Neural cell (in vitro differentiated cells): ENCODE measurements around the gene C1orf52. TPM values are rescaled to one million over a fixed set of nuclear protein-coding genes. Genes with fewer than 3 reads are reported as not detected.

Source experiments
- H2AFZ ChIP-seq: fragments of 200-600, 300-800 bp; sonication (generic), shearing (Covaris generic); 2 replicates; pipeline ENCODE4 v1.6.0; 2014; ENCODE audit warnings: low read depth, mild to moderate bottlenecking, antibody characterized with exemption, low read length, moderate library complexity
- H3F3A ChIP-seq: fragments of 200-600 bp; shearing (Covaris generic); 2 replicates; pipeline ENCODE4 v1.6.1; 2016; ENCODE audit warnings: mild to moderate bottlenecking, moderate library complexity, mixed read lengths, antibody characterized with exemption, low read length; ENCODE audit not compliant: insufficient read depth, poor library complexity, severe bottlenecking
- H3K27ac ChIP-seq: fragments of 200-600, 300-800 bp; sonication (generic), shearing (Covaris generic); 2 replicates; pipeline ENCODE4 v1.5.1; 2014; ENCODE audit warnings: mild to moderate bottlenecking, low read length, moderate library complexity
- H3K27me3 ChIP-seq: fragments of 300-800, 200-600 bp; sonication (generic), shearing (Covaris generic); 2 replicates; pipeline ENCODE4 v1.6.0; 2014; ENCODE audit warnings: mild to moderate bottlenecking, low read depth, low read length, moderate library complexity; ENCODE audit not compliant: insufficient read depth
- H3K36me3 ChIP-seq: fragments of 300-800, 200-600 bp; sonication (generic), shearing (Covaris generic); 2 replicates; pipeline ENCODE4 v1.5.1; 2014; ENCODE audit warnings: mild to moderate bottlenecking, antibody characterized with exemption, low read length, moderate library complexity; ENCODE audit not compliant: insufficient read depth
- H3K4me2 ChIP-seq: fragments of 300-800, 200-600 bp; sonication (generic), shearing (Covaris generic); 2 replicates; pipeline ENCODE4 v1.6.0; 2014; ENCODE audit warnings: mild to moderate bottlenecking, low read length
- H3K4me3 ChIP-seq: fragments of 300-800, 200-600 bp; sonication (generic), shearing (Covaris generic); 2 replicates; pipeline ENCODE4 v1.5.1; 2014; ENCODE audit warnings: mild to moderate bottlenecking, low read length, moderate library complexity
- H3K79me2 ChIP-seq: fragments of 200-600 bp; shearing (Covaris generic); replicated peaks from 2 replicates; pipeline ENCODE4 v1.6.0; 2014; ENCODE audit warnings: mild to moderate bottlenecking, low read length, moderate library complexity; ENCODE audit not compliant: insufficient read depth
- H3K9ac ChIP-seq: fragments of 300-800, 200-600 bp; sonication (generic), shearing (Covaris generic); 2 replicates; pipeline ENCODE4 v1.6.1; 2016; ENCODE audit warnings: mild to moderate bottlenecking, low read length, mixed read lengths
- H3K9me2 ChIP-seq: fragments of 200-600 bp; shearing (Covaris generic); 2 replicates; pipeline ENCODE4 v1.6.1; 2016; ENCODE audit warnings: mild to moderate bottlenecking, low read length, mixed read lengths; ENCODE audit not compliant: insufficient read depth
- H3K9me3 ChIP-seq: fragments of 200-600, 300-800 bp; sonication (generic), shearing (Covaris generic); 2 replicates; pipeline ENCODE4 v1.6.1; 2016; ENCODE audit warnings: mild to moderate bottlenecking, mixed run types, low read length, moderate library complexity, mixed read lengths
- H4K20me1 ChIP-seq: fragments of 200-600 bp; shearing (Covaris generic); 2 replicates; pipeline ENCODE4 v1.6.1; 2016; ENCODE audit warnings: mild to moderate bottlenecking, mixed run types; ENCODE audit not compliant: insufficient read depth
- EP300 ChIP-seq: fragments of 450-650 bp; conservative IDR thresholded peaks from 2 replicates; pipeline ENCODE4 v1.6.1; 2014; ENCODE audit warnings: antibody characterized with exemption, mild to moderate bottlenecking, moderate library complexity; ENCODE audit not compliant: poor library complexity, severe bottlenecking
- EZH2 ChIP-seq: fragments of 200-600, 300-800 bp; shearing (Covaris generic), sonication (generic); IDR thresholded peaks from 2 replicates; pipeline ENCODE4 v1.6.1; 2014; ENCODE audit warnings: antibody characterized with exemption, low read length, borderline replicate concordance, mild to moderate bottlenecking; ENCODE audit not compliant: insufficient read depth, poor library complexity, severe bottlenecking
- MXI1 ChIP-seq: fragments of 450-650 bp; conservative IDR thresholded peaks from 2 replicates; pipeline ENCODE4 v1.6.1; 2014; ENCODE audit warnings: antibody characterized with exemption, mild to moderate bottlenecking; ENCODE audit not compliant: poor library complexity, severe bottlenecking
- POLR2AphosphoS5 ChIP-seq: IDR thresholded peaks from 2 replicates; pipeline ENCODE4 v1.6.1; 2012
- RAD21 ChIP-seq: fragments of 450-650 bp; conservative IDR thresholded peaks from 2 replicates; pipeline ENCODE4 v1.6.1; 2014; ENCODE audit warnings: antibody characterized with exemption, mild to moderate bottlenecking, moderate library complexity
- SMC3 ChIP-seq: fragments of 450-650 bp; conservative IDR thresholded peaks from 2 replicates; pipeline ENCODE4 v1.6.1; 2014; ENCODE audit warnings: antibody characterized with exemption, mild to moderate bottlenecking, moderate library complexity; ENCODE audit not compliant: poor library complexity
- TAF1 ChIP-seq: IDR thresholded peaks from 2 replicates; pipeline ENCODE4 v1.6.1; 2012; ENCODE audit warnings: low read depth
- polyA plus RNA-seq: library from polyadenylated mRNA; depleted of rRNA; stranded (reverse); fragments of >200 nt; gene quantifications from 2 replicates; pipeline ENCODE4 v1.2.3, GENCODE V29; 2014
- TF ChIP-seq, protein P1 (sequence below): fragments of 450-650 bp; IDR thresholded peaks from 2 replicates; pipeline ENCODE4 v1.5.1; 2014; ENCODE audit warnings: antibody characterized with exemption, mild to moderate bottlenecking, moderate library complexity; ENCODE audit not compliant: poor library complexity, severe bottlenecking
- TF ChIP-seq, protein P2 (sequence below): IDR thresholded peaks from 2 replicates; pipeline ENCODE4 v1.6.1; 2012; ENCODE audit warnings: borderline replicate concordance

The C1orf52 gene
- polyA plus RNA-seq, 1 donor from 2014 or later = 94.6 TPM

DNA sequence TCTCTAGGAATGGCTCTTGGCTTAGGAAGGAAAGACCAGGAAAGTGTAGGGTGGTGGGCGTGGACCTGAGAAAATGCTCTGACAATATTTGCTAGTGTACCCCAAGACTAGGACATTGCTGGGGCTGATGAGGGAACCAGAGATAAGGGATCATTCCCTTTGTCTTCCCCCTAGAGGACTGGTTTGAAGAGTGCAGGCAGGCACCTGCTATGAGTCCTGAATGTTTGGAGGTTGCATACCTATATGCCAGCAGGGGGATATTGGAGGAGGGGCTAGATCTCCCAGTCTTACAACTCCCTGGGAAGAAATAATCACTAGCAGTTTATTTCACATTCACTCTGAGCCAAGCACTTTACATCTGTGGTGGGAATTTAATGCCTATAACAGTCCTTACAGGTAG is 23.0 kb upstream of the C1orf52 start:
- Histone ChIP-seq H3K9ac (no peak overlapping the region), H3K79me2 (no peaks in the 10 kb centered on the region), H3K27me3 (no peaks in the 10 kb centered on the region), H3K9me3 (no peaks in the 10 kb centered on the region), H3K27ac (no peak overlapping the region), H2AFZ (no peak overlapping the region), H3K9me2 (no peaks in the 10 kb centered on the region), H3K4me2 (no peak overlapping the region), H3F3A (no peaks in the 10 kb centered on the region), H3K36me3 (no peaks in the 10 kb centered on the region), H3K4me3 (no peak overlapping the region), H4K20me1 (no peaks in the 10 kb centered on the region)
- TF ChIP-seq RAD21 = no peak
- TF ChIP-seq EZH2 = no peak

DNA sequence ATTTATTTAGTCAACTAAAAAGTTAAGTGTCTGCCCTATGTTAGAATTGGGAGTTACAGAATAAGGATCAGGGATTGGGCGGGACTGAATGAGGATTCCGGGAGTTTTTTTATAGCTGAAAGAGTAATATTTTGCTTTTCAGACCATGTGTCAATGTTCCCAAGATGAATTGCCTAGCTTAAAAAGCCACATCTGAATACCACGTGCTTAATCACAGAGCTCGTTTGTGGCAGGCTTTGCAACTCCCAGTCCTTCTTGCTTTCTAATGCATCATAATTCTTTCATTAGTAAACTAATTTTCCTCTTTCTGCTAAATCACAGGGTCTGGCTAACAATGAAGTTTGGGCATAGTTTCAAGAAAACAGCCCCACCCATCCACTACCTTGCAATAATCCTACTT is 21.2 kb upstream of the C1orf52 start:
- H3K36me3 ChIP-seq = no peaks in the 10 kb centered on the region
- no peaks in the 10 kb centered on the region for H4K20me1 ChIP-seq
- TF ChIP-seq EP300 (no peak), POLR2AphosphoS5 (no peak), SMC3 (no peak), TAF1 (no peak), MXI1 (no peak), RAD21 (no peak), EZH2 (no peak)
- TF ChIP-seq, protein P1, sequence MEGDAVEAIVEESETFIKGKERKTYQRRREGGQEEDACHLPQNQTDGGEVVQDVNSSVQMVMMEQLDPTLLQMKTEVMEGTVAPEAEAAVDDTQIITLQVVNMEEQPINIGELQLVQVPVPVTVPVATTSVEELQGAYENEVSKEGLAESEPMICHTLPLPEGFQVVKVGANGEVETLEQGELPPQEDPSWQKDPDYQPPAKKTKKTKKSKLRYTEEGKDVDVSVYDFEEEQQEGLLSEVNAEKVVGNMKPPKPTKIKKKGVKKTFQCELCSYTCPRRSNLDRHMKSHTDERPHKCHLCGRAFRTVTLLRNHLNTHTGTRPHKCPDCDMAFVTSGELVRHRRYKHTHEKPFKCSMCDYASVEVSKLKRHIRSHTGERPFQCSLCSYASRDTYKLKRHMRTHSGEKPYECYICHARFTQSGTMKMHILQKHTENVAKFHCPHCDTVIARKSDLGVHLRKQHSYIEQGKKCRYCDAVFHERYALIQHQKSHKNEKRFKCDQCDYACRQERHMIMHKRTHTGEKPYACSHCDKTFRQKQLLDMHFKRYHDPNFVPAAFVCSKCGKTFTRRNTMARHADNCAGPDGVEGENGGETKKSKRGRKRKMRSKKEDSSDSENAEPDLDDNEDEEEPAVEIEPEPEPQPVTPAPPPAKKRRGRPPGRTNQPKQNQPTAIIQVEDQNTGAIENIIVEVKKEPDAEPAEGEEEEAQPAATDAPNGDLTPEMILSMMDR = no peak
- TF ChIP-seq, protein P2, sequence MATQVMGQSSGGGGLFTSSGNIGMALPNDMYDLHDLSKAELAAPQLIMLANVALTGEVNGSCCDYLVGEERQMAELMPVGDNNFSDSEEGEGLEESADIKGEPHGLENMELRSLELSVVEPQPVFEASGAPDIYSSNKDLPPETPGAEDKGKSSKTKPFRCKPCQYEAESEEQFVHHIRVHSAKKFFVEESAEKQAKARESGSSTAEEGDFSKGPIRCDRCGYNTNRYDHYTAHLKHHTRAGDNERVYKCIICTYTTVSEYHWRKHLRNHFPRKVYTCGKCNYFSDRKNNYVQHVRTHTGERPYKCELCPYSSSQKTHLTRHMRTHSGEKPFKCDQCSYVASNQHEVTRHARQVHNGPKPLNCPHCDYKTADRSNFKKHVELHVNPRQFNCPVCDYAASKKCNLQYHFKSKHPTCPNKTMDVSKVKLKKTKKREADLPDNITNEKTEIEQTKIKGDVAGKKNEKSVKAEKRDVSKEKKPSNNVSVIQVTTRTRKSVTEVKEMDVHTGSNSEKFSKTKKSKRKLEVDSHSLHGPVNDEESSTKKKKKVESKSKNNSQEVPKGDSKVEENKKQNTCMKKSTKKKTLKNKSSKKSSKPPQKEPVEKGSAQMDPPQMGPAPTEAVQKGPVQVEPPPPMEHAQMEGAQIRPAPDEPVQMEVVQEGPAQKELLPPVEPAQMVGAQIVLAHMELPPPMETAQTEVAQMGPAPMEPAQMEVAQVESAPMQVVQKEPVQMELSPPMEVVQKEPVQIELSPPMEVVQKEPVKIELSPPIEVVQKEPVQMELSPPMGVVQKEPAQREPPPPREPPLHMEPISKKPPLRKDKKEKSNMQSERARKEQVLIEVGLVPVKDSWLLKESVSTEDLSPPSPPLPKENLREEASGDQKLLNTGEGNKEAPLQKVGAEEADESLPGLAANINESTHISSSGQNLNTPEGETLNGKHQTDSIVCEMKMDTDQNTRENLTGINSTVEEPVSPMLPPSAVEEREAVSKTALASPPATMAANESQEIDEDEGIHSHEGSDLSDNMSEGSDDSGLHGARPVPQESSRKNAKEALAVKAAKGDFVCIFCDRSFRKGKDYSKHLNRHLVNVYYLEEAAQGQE = no peak
- H3K79me2 ChIP-seq = peaks cover 2% of the 10 kb centered on the region
- H3K27ac ChIP-seq = no peak overlapping the region
- no peaks in the 10 kb centered on the region for H3K9me2 ChIP-seq
- H3K4me3 ChIP-seq = no peak overlapping the region
- H3F3A ChIP-seq = no peaks in the 10 kb centered on the region
- H3K9me3 ChIP-seq = no peaks in the 10 kb centered on the region
- no peak overlapping the region for H3K4me2 ChIP-seq
- H3K27me3 ChIP-seq = no peaks in the 10 kb centered on the region
- H2AFZ ChIP-seq = no peak overlapping the region
- H3K9ac ChIP-seq = no peak overlapping the region
